GM12873 (cell line): ENCODE data around the gene C1orf198.
A peak's percentile ranks its signal among the peaks of the same experiment; 100 is the strongest.

ENCODE experiments used
- TF ChIP-seq, protein P1 (sequence below): IDR thresholded peaks from 2 replicates; pipeline ENCODE4 v1.5.1; 2012; ENCODE audit warnings: low read depth, mild to moderate bottlenecking, moderate library complexity, low read length, control low read depth; ENCODE audit not compliant: insufficient read depth; ENCODE audit errors: missing control alignments

C1orf198 gene

DNA sequence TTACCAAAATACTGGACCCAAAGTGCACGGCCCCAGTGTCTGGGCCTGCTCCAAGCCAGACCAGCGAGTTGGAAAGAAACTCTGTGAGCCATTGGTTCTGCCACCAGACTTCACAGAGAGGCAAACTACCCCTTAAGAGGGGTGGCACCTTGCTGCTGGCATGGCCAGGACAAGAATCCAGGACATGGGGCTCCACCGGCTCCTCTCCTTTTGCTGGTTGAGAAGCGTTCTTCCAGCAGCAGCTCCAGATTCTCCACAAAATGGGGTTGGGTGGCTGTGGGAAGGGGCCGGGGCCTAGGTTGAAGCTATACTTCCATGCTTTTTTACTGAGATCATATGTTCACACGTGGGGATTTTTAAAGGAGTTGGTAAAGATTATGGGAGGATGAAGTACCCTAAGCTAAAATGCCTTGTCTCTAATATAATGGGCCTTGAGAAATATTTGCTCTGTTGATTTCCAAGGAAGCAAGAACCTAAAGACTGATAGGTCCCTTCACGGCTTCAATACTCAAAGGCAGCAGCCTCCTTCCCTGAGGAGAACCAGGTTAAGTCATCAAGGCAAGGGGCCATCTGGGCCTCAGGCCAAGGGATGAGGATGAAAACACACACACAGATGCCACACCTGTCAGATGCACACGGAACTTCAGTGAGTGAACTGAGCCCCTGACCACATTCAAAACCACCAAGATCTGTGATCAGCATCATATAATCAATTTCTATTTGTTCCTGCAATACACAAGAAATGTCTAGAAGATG lies 3.1 kb downstream of the C1orf198 start:
- TF ChIP-seq, protein P1, sequence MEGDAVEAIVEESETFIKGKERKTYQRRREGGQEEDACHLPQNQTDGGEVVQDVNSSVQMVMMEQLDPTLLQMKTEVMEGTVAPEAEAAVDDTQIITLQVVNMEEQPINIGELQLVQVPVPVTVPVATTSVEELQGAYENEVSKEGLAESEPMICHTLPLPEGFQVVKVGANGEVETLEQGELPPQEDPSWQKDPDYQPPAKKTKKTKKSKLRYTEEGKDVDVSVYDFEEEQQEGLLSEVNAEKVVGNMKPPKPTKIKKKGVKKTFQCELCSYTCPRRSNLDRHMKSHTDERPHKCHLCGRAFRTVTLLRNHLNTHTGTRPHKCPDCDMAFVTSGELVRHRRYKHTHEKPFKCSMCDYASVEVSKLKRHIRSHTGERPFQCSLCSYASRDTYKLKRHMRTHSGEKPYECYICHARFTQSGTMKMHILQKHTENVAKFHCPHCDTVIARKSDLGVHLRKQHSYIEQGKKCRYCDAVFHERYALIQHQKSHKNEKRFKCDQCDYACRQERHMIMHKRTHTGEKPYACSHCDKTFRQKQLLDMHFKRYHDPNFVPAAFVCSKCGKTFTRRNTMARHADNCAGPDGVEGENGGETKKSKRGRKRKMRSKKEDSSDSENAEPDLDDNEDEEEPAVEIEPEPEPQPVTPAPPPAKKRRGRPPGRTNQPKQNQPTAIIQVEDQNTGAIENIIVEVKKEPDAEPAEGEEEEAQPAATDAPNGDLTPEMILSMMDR = no peak

DNA sequence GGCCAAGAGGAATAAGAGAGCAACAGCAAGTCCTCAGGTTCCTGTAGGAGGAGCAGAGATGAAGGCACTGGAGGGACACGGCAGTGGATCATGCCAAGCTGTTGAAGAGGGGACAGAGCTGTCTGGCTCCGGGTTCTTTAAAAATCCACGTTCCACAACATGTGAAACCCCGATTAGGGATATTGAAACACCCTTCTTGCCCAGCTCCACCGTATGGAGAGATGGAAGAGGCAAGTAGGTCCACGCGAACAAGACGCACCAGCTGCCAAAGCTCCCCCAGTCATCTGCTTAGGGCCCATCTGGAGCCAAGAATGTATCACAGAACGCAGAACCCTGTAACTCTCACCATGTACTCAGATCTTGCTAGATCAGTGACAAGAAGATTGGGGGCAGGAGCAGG lies 3.9 kb downstream of the C1orf198 start:
- TF ChIP-seq, protein P1 = no peak

DNA sequence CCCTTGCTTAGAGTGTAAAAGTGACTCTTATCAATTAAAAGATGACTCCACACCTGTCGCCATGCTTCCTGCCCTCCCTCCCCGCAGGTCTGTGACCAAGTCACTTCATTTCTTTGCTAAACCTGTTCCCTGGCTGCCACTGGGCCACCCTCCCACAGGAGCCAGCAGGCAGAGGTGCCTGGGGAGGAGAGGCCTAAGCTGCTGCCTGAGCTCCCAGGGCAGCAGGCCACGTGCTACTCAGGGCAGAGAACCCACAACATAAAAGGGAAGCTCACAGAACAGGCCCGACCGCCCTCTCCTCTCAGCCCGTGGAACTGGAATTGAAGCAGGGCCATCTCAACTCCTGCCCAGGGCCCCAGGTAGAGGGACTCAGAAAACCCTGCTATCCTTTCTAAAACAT lies 4.9 kb downstream of the C1orf198 start:
- TF ChIP-seq, protein P1 = no peak

DNA sequence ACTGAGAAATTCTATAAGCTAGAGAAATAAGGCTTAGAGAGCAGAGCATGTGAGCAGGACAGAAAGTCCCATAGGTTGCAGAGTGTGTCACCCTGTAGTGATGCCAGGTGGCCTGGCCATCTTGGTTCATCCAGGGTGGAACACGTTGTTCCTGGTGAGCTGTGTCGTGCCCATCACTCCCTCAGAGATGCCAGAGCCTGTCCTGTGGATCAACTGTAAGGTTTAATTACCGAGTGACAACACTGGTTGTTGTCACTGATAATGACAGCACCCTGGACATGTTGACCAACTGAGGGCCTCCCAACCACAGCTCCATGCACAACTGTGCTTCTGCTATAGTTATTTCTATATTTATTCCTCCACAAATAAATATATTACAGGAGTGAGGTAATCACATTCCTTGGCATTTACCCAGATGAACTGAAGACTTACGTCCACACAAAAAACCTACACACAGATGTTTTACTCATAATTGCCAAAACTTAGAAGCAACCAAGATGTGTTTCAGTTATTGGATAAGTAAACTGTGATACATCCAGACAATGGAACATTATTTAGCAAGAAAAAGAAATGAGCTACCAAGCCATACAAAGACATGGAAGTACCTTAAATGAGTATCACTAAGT lies 6.2 kb downstream of the C1orf198 start:
- TF ChIP-seq, protein P1 = no peak

DNA sequence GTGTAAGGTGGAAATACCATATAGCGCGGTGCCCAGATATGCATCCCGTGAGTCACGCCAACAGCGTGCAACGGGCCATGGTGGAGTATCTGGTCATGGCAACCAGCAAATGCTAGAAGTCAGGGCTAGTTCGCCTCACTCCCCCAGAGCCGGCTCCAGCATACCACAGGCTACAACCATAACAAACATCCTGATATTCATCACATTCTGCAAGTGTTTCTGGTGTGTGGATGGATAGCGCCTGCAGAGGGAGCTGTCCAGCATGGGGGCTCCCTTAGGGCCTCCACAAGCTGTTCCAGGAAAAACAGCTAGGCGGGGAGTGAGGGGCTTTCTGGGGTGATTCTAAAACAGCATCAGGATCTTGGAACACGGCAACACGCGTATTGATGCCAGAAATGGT lies 6.8 kb downstream of the C1orf198 start:
- TF ChIP-seq, protein P1 = peak; percentile 18

DNA sequence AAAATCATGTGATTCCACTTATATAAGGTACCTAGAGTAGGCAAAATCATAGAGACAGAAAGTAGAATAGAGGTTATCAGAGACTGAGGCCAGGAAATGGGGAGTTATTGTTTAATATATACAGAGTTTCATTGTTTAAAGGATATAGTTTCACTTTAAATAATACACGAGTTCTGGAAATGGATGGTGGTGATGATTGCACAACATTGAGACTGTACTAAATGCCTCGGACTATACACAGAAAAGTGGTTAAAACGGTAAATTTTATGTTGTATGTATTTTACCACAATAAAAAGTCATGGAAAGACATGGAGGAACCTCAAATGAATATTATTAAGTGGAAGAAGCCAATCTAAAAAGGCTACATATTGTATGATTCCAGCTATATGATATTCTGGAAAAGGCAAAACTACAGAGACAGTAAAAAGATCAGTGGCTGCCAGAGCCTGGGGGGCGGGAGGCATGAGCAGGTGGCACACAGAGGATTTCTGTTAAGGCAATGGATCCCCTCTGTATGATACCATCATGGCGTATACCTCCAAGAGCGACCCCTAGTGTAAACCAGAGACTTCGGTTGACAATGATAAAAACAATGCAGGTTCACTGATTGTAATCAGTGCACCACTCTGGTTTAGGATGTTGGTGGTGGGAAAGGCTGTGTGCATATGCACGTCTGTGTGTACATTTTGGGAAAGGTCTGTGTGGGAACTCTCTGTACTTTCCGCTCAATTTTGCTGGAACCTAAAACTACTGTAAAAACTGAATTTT lies 7.5 kb downstream of the C1orf198 start:
- TF ChIP-seq, protein P1 = no peak
